ENCODE measurements around the gene MINDY4.

The MINDY4 gene

DNA sequence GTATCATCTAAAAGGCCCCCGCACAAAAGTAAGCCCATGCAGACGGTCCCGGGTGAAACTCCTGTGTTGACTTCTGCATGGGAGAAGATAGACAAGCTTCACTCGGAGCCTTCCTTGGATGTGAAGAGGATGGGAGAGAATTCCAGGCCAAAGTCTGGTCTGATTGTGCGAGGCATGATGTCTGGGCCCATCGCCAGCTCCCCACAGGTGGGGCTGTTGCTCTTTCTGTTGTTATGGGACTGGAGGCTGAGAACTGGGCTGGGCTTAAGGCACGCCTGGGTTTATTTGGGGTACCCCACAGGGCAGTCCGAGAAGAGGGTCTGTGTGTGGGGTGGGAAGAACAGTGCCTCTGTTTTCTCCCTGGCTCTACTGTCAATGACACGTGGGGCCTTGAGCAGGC lies 14.6 kb downstream of the MINDY4 start:
- Histone ChIP-seq H3K27me3 (ENCODE audit: control insufficient read depth, low read length) (no peaks in the 10 kb centered on the region), H3K4me3 (ENCODE audit: low read length) (no peak overlapping the region), H3F3A (ENCODE audit: control insufficient read depth, insufficient read depth) (no peaks in the 10 kb centered on the region), H3K27ac (ENCODE audit: low read depth, low read length) (no peak overlapping the region), H3K9me3 (ENCODE audit: control insufficient read depth, insufficient read depth, low read length) (no peaks in the 10 kb centered on the region), H3K4me2 (ENCODE audit: low read length) (no peak overlapping the region), H4K20me1 (ENCODE audit: control insufficient read depth, insufficient read depth, low read depth, low read length) (no peaks in the 10 kb centered on the region), H3K36me3 (ENCODE audit: control insufficient read depth, low read length) (peaks cover 9% of the 10 kb centered on the region; the same call in 1 of the 2 replicates), H3K4me1 (ENCODE audit: control insufficient read depth, low read length) (no peaks in the 10 kb centered on the region), H3K79me2 (ENCODE audit: control insufficient read depth, low read length) (no peaks in the 10 kb centered on the region), H3K9me2 (replicated peaks; ENCODE audit: control insufficient read depth, low read length) (no peaks in the 10 kb centered on the region)
- no peak for TF ChIP-seq EZH2phosphoT487 (IDR thresholded peaks at IDR 0.05; ENCODE audit: borderline replicate concordance, low read length)
- TF ChIP-seq, protein P1, sequence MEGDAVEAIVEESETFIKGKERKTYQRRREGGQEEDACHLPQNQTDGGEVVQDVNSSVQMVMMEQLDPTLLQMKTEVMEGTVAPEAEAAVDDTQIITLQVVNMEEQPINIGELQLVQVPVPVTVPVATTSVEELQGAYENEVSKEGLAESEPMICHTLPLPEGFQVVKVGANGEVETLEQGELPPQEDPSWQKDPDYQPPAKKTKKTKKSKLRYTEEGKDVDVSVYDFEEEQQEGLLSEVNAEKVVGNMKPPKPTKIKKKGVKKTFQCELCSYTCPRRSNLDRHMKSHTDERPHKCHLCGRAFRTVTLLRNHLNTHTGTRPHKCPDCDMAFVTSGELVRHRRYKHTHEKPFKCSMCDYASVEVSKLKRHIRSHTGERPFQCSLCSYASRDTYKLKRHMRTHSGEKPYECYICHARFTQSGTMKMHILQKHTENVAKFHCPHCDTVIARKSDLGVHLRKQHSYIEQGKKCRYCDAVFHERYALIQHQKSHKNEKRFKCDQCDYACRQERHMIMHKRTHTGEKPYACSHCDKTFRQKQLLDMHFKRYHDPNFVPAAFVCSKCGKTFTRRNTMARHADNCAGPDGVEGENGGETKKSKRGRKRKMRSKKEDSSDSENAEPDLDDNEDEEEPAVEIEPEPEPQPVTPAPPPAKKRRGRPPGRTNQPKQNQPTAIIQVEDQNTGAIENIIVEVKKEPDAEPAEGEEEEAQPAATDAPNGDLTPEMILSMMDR (IDR thresholded peaks at IDR 0.05; ENCODE audit: low read depth, low read length, poor library complexity, severe bottlenecking): no peak

GRCh38 chr7:30787486-30787885 lies 16.3 kb downstream of the MINDY4 start:
- no peaks in the 10 kb centered on the region for H3K9me3 ChIP-seq (ENCODE audit: control insufficient read depth, insufficient read depth, low read length)
- no peak overlapping the region for H3K4me2 ChIP-seq (ENCODE audit: low read length)
- no peaks in the 10 kb centered on the region for H3K79me2 ChIP-seq (ENCODE audit: control insufficient read depth, low read length)
- H4K20me1 ChIP-seq (ENCODE audit: control insufficient read depth, insufficient read depth, low read depth, low read length): no peaks in the 10 kb centered on the region
- H3K27ac ChIP-seq (ENCODE audit: low read depth, low read length): no peak overlapping the region
- H3K36me3 ChIP-seq (ENCODE audit: control insufficient read depth, low read length): peaks cover 6% of the 10 kb centered on the region; the same call in 1 of the 2 replicates
- H3F3A ChIP-seq (ENCODE audit: control insufficient read depth, insufficient read depth): no peaks in the 10 kb centered on the region
- TF ChIP-seq, protein P1 (IDR thresholded peaks at IDR 0.05; ENCODE audit: low read depth, low read length, poor library complexity, severe bottlenecking): no peak
- no peak for TF ChIP-seq EZH2phosphoT487 (IDR thresholded peaks at IDR 0.05; ENCODE audit: borderline replicate concordance, low read length)
- H3K4me3 ChIP-seq (ENCODE audit: low read length): no peak overlapping the region
- H3K9me2 ChIP-seq (replicated peaks; ENCODE audit: control insufficient read depth, low read length): no peaks in the 10 kb centered on the region
- H3K27me3 ChIP-seq (ENCODE audit: control insufficient read depth, low read length): no peaks in the 10 kb centered on the region
- no peaks in the 10 kb centered on the region for H3K4me1 ChIP-seq (ENCODE audit: control insufficient read depth, low read length)

DNA sequence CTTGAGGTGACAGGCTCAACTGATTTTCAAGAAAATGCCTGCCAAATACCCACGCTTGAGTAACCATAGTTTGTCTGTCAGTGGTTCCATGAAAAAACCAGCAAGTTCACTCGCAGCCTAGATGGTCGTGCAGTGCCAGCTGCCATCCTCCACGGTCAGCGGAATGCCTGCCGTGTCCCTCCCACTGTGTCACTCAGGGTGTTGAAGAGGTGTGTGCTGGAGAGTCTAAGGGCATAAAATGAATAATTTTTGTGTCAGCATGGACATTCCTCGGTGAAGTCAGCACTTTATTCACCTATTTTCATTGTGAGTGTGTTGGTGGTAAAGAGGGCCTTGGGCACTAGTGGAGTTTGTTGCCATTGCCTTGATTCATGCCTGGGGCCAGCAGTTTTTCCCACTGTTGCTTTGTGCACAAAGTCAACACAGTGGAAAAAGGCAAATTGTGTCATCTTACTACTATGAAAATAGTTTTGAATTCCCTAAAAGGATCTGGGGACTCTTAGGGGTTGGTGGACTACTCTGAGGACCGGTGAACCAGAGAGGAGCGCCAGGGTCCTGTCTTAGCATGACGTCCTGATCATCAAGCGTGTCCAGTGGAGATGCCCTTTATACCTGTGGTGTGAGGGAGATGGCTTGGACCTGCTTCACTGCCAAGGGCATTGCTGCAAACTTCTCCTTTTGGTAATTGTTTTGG lies 17.6 kb downstream of the MINDY4 start:
- no peaks in the 10 kb centered on the region for H3K9me2 ChIP-seq (replicated peaks; ENCODE audit: control insufficient read depth, low read length)
- no peaks in the 10 kb centered on the region for H3F3A ChIP-seq (ENCODE audit: control insufficient read depth, insufficient read depth)
- no peak overlapping the region for H3K4me3 ChIP-seq (ENCODE audit: low read length)
- TF ChIP-seq, protein P1 (IDR thresholded peaks at IDR 0.05; ENCODE audit: low read depth, low read length, poor library complexity, severe bottlenecking): no peak
- TF ChIP-seq EZH2phosphoT487 (IDR thresholded peaks at IDR 0.05; ENCODE audit: borderline replicate concordance, low read length): no peak
- H4K20me1 ChIP-seq (ENCODE audit: control insufficient read depth, insufficient read depth, low read depth, low read length): no peaks in the 10 kb centered on the region
- H3K27me3 ChIP-seq (ENCODE audit: control insufficient read depth, low read length): no peaks in the 10 kb centered on the region
- no peaks in the 10 kb centered on the region for H3K9me3 ChIP-seq (ENCODE audit: control insufficient read depth, insufficient read depth, low read length)
- H3K27ac ChIP-seq (ENCODE audit: low read depth, low read length): no peak overlapping the region
- no peak overlapping the region for H3K4me2 ChIP-seq (ENCODE audit: low read length)
- no peaks in the 10 kb centered on the region for H3K4me1 ChIP-seq (ENCODE audit: control insufficient read depth, low read length)
- 0 out of 2 replicates have a peak, but pooled peaks cover 3% of the 10 kb centered on the region for H3K36me3 ChIP-seq (ENCODE audit: control insufficient read depth, low read length)
- H3K79me2 ChIP-seq (ENCODE audit: control insufficient read depth, low read length): no peaks in the 10 kb centered on the region
